Daoy (cell line): ENCODE results near the gene EMX1. TPM values are rescaled to one million over a fixed set of nuclear protein-coding genes. Genes with fewer than 3 reads are reported as not detected.

ENCODE experiments used
- DNase-seq: peaks from one replicate; pipeline ENCODE4 v3.0.0-alpha.2; 2015; ENCODE audit warnings: low read depth
- total RNA-seq: library from RNA; depleted of rRNA; stranded (reverse); fragments of >200 nt; shearing (Covaris generic); gene quantifications from 2 replicates; pipeline ENCODE4 v1.2.3, GENCODE V29; 2014

EMX1 gene
- total RNA-seq, 1 experiment from 2014 or later: 0.29 TPM

GRCh38 chr2:72942881-72943418 is 25.6 kb downstream of the EMX1 start:
- DNase-seq: no peak

GRCh38 chr2:72943540-72944395 is 26.4 kb downstream of the EMX1 start:
- DNase-seq: no peak

GRCh38 chr2:72944804-72945449 is 27.6 kb downstream of the EMX1 start:
- DNase-seq: no peak

- DNase-seq: no peak
Observed at GRCh38 chr2:72945450-72946019, 28.2 kb downstream of the EMX1 start.

GRCh38 chr2:72946466-72946865 is 29.1 kb downstream of the EMX1 start:
- no peak for DNase-seq

- no peak for DNase-seq
Observed at GRCh38 chr2:72947952-72948830, 30.9 kb downstream of the EMX1 start.

- no peak for DNase-seq
Observed at GRCh38 chr2:72949045-72949444, 31.7 kb downstream of the EMX1 start.

GRCh38 chr2:72949642-72950041 is 32.3 kb downstream of the EMX1 start:
- no peak for DNase-seq

GRCh38 chr2:72950558-72951255 is 33.4 kb downstream of the EMX1 start:
- DNase-seq: no peak

GRCh38 chr2:72951303-72952095 is 34.2 kb downstream of the EMX1 start:
- no peak for DNase-seq

GRCh38 chr2:72952110-72952823 is 34.9 kb downstream of the EMX1 start:
- DNase-seq: no peak

- DNase-seq: no peak
Observed at GRCh38 chr2:72952961-72953360, 35.6 kb downstream of the EMX1 start.

GRCh38 chr2:72953528-72953927 is 36.2 kb downstream of the EMX1 start:
- no peak for DNase-seq

GRCh38 chr2:72953976-72954375 is 36.7 kb downstream of the EMX1 start:
- DNase-seq: no peak

- no peak for DNase-seq
Observed at GRCh38 chr2:72954376-72955227, 37.3 kb downstream of the EMX1 start.

GRCh38 chr2:72955228-72956049 is 38.1 kb downstream of the EMX1 start:
- no peak for DNase-seq

- no peak for DNase-seq
Observed at GRCh38 chr2:72956050-72956395, 38.7 kb downstream of the EMX1 start.

- DNase-seq: no peak
Observed at GRCh38 chr2:72956936-72957335, 39.6 kb downstream of the EMX1 start.
